Esophagus (tissue), 2 donors: ENCODE data around the gene TAS2R1. TPM values are rescaled to one million over a fixed set of nuclear protein-coding genes. Genes with fewer than 3 reads are reported as not detected.

ENCODE experiments used
- H3K27ac ChIP-seq, 2 donors: one replicate each; pipeline ENCODE4 v1.5.1; 2013; ENCODE audit warnings: low read depth in 2 of 2, mild to moderate bottlenecking in 2 of 2, inconsistent platforms in 1 of 2, low read length in 1 of 2, moderate library complexity in 1 of 2
- H3K27me3 ChIP-seq, 2 donors: one replicate each; pipeline ENCODE4 v1.6.1; 2013; ENCODE audit warnings: low read length in 2 of 2, control low read depth in 1 of 2, mild to moderate bottlenecking in 1 of 2; ENCODE audit not compliant: insufficient read depth in 2 of 2, control insufficient read depth in 1 of 2
- H3K36me3 ChIP-seq, 2 donors: one replicate each; pipeline ENCODE4 v1.6.1; 2013; ENCODE audit warnings: low read length in 1 of 2; ENCODE audit not compliant: control insufficient read depth in 2 of 2, insufficient read depth in 2 of 2
- H3K4me1 ChIP-seq, 2 donors: one replicate each; pipeline ENCODE4 v1.6.1; 2013; ENCODE audit warnings: low read length in 1 of 2; ENCODE audit not compliant: control insufficient read depth in 2 of 2, insufficient read depth in 2 of 2
- H3K4me3 ChIP-seq, 2 donors: one replicate each; pipeline ENCODE4 v1.5.1; 2013; ENCODE audit warnings: low read length in 2 of 2, mild to moderate bottlenecking in 2 of 2, low read depth in 1 of 2, moderate library complexity in 1 of 2
- H3K9me3 ChIP-seq, 2 donors: one replicate each; pipeline ENCODE4 v1.6.1; 2013; ENCODE audit warnings: mild to moderate bottlenecking in 2 of 2, low read depth in 1 of 2, low read length in 1 of 2, moderate library complexity in 1 of 2; ENCODE audit not compliant: control insufficient read depth in 2 of 2, insufficient read depth in 1 of 2
- WGBS, 2 donors: extraction: QIAGEN DNeasy Blood & Tissue Kit; methylation state at CpG; one replicate each; pipeline ENCODE4 v1.1.7; 2013; 5-methylcytosine and 5-hydroxymethylcytosine counted together
- polyA plus RNA-seq, 2 donors: library from polyadenylated mRNA; stranded (reverse); fragments of 200-250 nt; gene quantifications; one replicate each; pipeline ENCODE4 v1.2.3, GENCODE V29; 2013
- donor health status: healthy with polysubstance abuse.
- donor health status: Bipolar disorder and iron deficiency.

Gene TAS2R1
- polyA plus RNA-seq, 2 donors, result not detected

DNA sequence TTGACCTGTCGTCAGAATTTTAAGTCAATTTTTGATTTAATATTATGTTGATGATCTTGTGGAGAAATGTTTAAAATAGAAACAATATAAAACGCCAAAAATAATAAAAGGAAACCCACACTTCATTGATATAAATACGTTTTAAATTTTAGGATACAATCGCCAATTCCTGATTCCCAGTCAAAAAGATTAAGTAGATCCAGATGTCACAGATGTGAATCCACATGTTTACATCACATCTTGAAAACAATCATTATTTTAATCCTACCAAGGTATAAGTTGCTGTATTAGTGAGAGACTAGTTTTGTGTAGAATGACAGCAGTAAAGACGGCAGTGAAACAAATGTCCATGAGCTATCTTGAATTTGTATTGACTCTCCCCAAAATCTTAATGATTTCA lies 4.9 kb downstream of the TAS2R1 start:
- WGBS, 2 donors, result 81 to 83% methylated on average over 5 of the region's 5 CpGs
- no peaks in the 10 kb centered on the region for H3K36me3 ChIP-seq
- H3K9me3 ChIP-seq, result no peaks in the 10 kb centered on the region
- no peaks in the 10 kb centered on the region for H3K4me1 ChIP-seq
- H3K27ac ChIP-seq, result no peak overlapping the region
- H3K4me3 ChIP-seq, result no peak overlapping the region
- peaks cover 0 to 4% of the 10 kb centered on the region in 2 donors for H3K27me3 ChIP-seq

DNA sequence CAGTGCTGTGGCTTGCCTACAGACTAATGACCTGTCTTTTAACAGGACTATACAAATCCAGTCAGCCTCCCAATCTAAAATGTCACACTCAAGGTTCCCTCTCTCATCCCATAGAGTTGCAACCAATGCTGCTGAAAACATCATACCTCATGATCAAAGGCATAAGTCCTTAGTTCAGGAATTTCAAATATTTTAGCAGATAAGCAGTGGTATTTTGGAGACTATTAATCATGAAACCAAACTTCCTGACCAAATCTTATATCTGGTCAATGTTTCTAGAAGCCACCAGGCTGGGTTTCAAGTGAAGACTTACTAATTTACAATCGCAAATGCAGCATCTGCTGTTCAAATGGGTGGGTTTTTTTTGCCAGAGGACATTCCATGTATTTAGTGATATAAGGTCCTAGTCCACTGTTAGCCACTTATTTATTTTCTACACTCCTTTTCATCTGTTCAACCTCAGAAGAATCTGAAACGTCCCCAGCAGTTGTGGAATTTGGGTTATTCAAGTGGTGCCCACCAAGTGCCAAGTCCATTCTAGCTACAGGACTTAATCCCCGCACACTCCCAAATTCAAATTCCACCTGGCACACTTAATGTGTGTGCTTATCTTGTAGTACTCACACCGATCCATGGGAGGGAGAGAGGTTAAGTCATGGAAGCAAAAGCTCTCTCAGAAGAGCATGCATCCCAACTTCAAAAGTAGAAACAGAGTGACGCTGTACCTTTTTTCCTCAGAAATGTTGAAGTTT lies 5.8 kb downstream of the TAS2R1 start:
- no peak overlapping the region for H3K27ac ChIP-seq
- no peak overlapping the region for H3K4me3 ChIP-seq
- peaks cover 0 to 2% of the 10 kb centered on the region in 2 donors for H3K9me3 ChIP-seq
- 74 to 85% methylated on average over 5 of the region's 5 CpGs for WGBS, 2 donors
- H3K4me1 ChIP-seq, result no peaks in the 10 kb centered on the region
- peaks cover 0 to 4% of the 10 kb centered on the region in 2 donors for H3K27me3 ChIP-seq
- no peaks in the 10 kb centered on the region for H3K36me3 ChIP-seq

DNA sequence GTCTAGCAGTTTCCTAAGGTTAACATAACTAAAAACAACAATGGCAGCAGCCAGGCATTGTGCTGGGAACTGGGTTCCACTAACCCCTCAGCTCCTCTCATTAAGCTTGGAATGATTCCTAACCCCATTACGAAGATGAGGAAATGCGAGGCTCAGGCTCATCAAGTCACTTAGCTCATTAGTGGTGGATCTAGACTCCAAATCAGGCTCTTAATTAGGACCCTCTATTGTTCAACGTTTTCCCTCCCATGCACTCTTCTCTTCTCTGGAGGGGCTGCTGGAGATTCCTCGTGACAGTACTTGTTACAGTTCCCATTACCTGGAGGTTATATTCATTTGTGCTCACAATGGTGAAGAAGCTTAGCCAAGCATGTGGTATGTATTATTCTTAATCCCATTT lies 6.5 kb downstream of the TAS2R1 start:
- Histone ChIP-seq H3K4me1 (no peaks in the 10 kb centered on the region), H3K27me3 (no peaks in the 10 kb centered on the region), H3K4me3 (no peak overlapping the region), H3K9me3 (peaks cover 0 to 2% of the 10 kb centered on the region in 2 donors), H3K36me3 (no peaks in the 10 kb centered on the region), H3K27ac (no peak overlapping the region)
- WGBS, 2 donors, result 82 to 86% methylated on average over 4 of the region's 4 CpGs

DNA sequence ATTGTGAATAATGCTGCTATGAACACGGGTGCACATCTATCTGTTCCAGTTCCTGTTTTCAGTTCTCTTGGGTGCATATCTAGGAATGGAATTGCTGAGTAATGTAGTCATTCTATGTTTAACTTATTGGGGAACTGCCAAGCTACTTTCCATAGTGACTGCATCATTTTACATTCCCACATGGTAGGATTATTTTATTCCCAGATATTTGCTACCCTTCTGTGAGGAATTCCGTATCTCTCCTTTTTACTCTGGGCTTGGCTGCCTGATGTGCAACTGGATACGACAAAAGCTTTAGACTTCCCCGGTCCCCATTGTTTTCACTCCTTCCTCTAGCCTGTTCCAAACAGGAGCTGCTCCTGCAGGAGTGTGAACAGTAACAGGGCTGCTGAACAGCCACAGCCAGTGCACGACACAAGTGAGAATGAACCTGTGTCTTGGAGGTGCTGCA lies 7.2 kb downstream of the TAS2R1 start:
- WGBS, 2 donors, result 30 to 40% methylated on average over 5 of the region's 5 CpGs
- no peaks in the 10 kb centered on the region for H3K36me3 ChIP-seq

DNA sequence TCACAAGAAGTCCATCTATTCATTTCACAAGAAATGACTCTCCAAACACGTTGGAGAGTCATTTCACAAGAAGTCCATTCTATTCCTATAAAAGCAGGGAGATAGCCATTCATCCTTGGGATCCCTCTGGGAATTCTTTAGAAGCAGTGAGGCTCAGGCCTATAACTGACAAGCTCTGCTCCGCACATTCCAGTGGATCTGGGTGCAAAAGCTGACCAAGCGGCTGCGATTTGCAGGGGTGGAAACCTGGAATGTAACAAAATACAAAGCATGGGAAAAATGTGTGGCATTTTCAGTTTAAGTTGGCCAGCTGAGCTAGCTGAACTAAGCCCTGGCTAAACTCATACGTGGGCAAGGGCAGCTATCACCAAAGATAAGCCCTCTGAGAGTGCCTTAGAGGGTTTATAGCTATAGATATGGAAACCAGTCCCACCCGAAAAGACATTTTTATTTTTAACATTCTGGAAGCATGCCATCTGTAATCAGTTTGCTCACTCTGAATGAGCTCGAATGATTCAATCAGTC lies 8.7 kb downstream of the TAS2R1 start:
- no peaks in the 10 kb centered on the region for H3K4me1 ChIP-seq
- H3K4me3 ChIP-seq, result no peak overlapping the region
- peaks cover 0 to 2% of the 10 kb centered on the region in 2 donors for H3K9me3 ChIP-seq
- H3K36me3 ChIP-seq, result no peaks in the 10 kb centered on the region
- H3K27ac ChIP-seq, result no peak overlapping the region
- 54 to 57% methylated on average over 7 of the region's 7 CpGs for WGBS, 2 donors
- H3K27me3 ChIP-seq, result no peaks in the 10 kb centered on the region

More for the DNA sequence above, 7.2 kb downstream of the TAS2R1 start:
- no peaks in the 10 kb centered on the region for H3K27me3 ChIP-seq
- H3K4me3 ChIP-seq, result no peak overlapping the region
- no peaks in the 10 kb centered on the region for H3K4me1 ChIP-seq
- no peak overlapping the region for H3K27ac ChIP-seq
- H3K9me3 ChIP-seq, result peaks cover 0 to 2% of the 10 kb centered on the region in 2 donors

DNA sequence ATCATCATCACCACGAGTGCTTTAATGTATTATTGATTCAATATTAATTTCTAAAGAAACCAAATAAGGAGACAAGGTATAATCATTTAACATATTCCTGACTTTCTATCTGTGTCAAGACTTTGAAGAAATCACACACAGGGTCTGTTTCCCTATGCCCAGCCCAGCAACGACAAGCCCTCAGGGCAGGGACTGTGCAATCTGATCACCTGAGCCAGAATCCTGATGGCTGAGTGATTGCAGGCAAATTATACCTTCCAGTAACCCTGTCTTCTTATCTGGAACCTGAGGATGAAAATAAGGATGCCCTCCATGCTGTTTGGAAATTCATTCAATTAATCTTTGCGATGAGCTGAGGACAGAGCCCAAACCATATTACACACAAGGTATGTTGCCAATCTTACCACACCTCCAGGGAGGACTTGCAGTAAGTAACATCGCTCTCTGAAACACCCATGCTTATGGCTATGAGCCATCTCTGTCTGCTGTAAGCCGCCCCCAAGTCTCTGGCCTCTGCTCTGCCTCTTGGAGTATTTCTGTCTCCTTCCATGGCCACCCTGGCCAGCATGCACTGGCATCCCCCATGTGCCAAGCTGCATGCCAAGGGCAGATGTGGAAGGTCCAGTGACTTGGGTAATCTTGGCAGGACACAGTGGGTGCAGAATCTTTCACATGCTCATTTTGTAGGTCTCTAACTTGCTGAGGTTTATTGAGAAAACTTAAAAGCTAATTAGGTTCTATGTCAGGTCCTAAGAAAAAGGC lies 10.6 kb downstream of the TAS2R1 start:
- WGBS, 2 donors, result 74 to 75% methylated on average over 5 of the region's 5 CpGs
- Histone ChIP-seq H3K4me3 (no peak overlapping the region), H3K27me3 (no peaks in the 10 kb centered on the region), H3K27ac (no peak overlapping the region), H3K4me1 (no peaks in the 10 kb centered on the region), H3K9me3 (peaks cover 0 to 2% of the 10 kb centered on the region in 2 donors), H3K36me3 (no peaks in the 10 kb centered on the region)

DNA sequence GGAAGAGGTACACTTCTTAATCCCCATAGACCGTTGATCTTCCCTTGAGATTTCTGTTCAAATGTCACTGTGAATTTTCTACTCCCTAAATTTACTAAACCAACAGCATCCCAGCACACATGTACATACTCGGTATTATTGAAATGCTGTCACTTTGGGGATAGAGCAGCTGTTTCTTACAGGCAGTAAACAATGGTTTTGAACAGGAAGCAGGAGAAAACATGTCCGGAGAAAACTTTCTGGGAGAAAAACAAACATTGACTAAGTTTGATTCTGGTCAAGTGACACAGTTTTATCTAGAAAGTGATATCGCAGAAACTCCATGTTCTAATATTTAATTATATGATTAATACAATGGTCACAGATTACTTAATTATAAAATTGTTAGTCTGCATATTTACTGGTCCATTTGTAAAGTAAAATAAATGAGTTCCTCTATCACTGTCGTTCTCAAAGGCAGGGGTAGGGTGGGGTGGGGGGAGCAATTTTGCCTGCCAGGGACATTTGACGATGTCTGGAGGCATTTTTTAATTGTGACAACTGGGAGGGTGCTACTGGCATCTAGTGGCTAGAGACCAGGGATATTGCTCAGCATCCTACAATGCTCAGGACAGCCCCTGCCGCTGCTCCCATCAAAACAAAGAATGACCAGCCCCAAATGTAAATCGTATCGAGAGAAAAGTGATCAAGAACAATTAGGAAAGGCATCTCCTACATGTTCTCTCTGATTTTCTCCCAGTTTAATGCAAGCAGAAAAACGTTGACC lies 12.2 kb downstream of the TAS2R1 start:
- 31 to 32% methylated on average over 10 of the region's 10 CpGs for WGBS, 2 donors
- no peaks in the 10 kb centered on the region for H3K4me1 ChIP-seq
- H3K36me3 ChIP-seq, result no peaks in the 10 kb centered on the region
- H3K4me3 ChIP-seq, result no peak overlapping the region
- no peaks in the 10 kb centered on the region for H3K27me3 ChIP-seq
- no peak overlapping the region for H3K27ac ChIP-seq
- H3K9me3 ChIP-seq, result peaks cover 0 to 2% of the 10 kb centered on the region in 2 donors

DNA sequence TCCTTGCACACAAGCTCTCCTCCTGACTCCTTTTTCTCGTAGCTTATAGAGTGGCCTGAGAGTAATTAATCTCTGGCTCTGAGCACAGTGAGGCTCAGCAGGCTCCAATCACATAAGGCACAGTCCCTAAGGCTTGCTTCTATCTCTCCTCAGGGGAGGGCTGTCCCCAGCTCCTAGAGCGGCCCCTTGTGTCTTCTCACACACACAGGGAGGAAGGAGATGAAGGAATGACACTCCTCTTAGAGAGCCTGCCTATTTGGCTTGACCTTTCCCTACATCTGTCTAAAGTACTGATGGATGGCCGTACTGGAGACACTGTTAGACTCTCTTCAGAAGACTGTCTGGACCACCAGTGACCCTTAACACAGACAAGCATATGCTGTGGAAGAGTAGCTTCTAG lies 12.9 kb downstream of the TAS2R1 start:
- Histone ChIP-seq H3K36me3 (no peaks in the 10 kb centered on the region), H3K27me3 (no peaks in the 10 kb centered on the region), H3K4me3 (no peak overlapping the region), H3K4me1 (no peaks in the 10 kb centered on the region), H3K27ac (no peak overlapping the region), H3K9me3 (peaks cover 0 to 2% of the 10 kb centered on the region in 2 donors)
- WGBS, 2 donors, result 36 to 51% methylated on average over 3 of the region's 3 CpGs

DNA sequence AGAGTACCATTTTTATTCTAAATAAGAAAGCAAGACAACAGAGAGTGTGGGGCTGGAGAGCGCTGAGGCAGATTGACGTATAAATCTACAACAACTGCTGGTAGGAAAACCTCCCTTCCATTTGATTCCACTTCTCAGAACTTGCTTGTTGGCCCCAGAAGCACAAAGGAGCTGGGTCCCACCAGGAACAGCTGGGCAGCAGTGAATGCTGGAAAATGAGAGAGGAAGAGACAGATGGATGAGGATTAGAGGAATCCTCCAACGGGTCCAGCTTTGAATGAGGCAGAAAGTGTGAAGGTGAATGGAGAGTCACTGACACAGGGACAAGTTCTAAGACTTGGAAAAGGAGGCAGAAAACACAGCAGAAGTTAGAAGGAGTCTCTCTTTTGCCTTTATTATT lies 14.8 kb downstream of the TAS2R1 start:
- Histone ChIP-seq H3K4me3 (no peak overlapping the region), H3K9me3 (peaks cover 0 to 2% of the 10 kb centered on the region in 2 donors), H3K27me3 (no peaks in the 10 kb centered on the region), H3K27ac (no peak overlapping the region), H3K4me1 (no peaks in the 10 kb centered on the region), H3K36me3 (no peaks in the 10 kb centered on the region)
- 89 to 92% methylated on average over 3 of the region's 3 CpGs for WGBS, 2 donors
